Epithelial cell of esophagus (primary cell): Measurements from ENCODE around the gene CATSPERZ.

ENCODE experiments used
- DNase-seq: peaks from one replicate; pipeline ENCODE4 v3.0.0; 2010; ENCODE audit warnings: low read depth
- H3K4me3 ChIP-seq: 2 replicates; pipeline ENCODE4 v1.5.1; 2011; ENCODE audit warnings: mild to moderate bottlenecking, low read length, control low read depth
- CTCF ChIP-seq: IDR thresholded peaks from 2 replicates; pipeline ENCODE4 v1.5.1; 2011; ENCODE audit warnings: low read depth, mild to moderate bottlenecking, low read length, control low read depth, inconsistent platforms; ENCODE audit not compliant: insufficient read depth; ENCODE audit errors: missing control alignments

The CATSPERZ gene

GRCh38 chr11:64253481-64253880 lies 46.7 kb upstream of the CATSPERZ start:
- no peak for DNase-seq
- no peak for TF ChIP-seq CTCF
- H3K4me3 ChIP-seq, result no peak overlapping the region

- TF ChIP-seq CTCF, result no peak
- H3K4me3 ChIP-seq, result no peak overlapping the region
These were observed 45.8 kb upstream of the CATSPERZ start for GRCh38 chr11:64254326-64254725.

GRCh38 chr11:64255135-64256128 lies 44.7 kb upstream of the CATSPERZ start:
- TF ChIP-seq CTCF, result no peak
- H3K4me3 ChIP-seq, result no peak overlapping the region
- DNase-seq, result no peak

More at GRCh38 chr11:64254326-64254725, 45.8 kb upstream of the CATSPERZ start:
- no peak for DNase-seq

GRCh38 chr11:64256300-64256699 lies 43.9 kb upstream of the CATSPERZ start:
- TF ChIP-seq CTCF, result no peak
- no peak for DNase-seq
- H3K4me3 ChIP-seq, result no peak overlapping the region

GRCh38 chr11:64258356-64258755 lies 41.8 kb upstream of the CATSPERZ start:
- no peak for TF ChIP-seq CTCF
- no peak for DNase-seq
- H3K4me3 ChIP-seq, result no peak overlapping the region

- DNase-seq, result no peak
- TF ChIP-seq CTCF, result no peak
These were observed 41.1 kb upstream of the CATSPERZ start for GRCh38 chr11:64258946-64259532.

More at GRCh38 chr11:64258946-64259532, 41.1 kb upstream of the CATSPERZ start:
- no peak overlapping the region for H3K4me3 ChIP-seq
